ENCODE results near the gene GPATCH1.

The GPATCH1 gene

DNA sequence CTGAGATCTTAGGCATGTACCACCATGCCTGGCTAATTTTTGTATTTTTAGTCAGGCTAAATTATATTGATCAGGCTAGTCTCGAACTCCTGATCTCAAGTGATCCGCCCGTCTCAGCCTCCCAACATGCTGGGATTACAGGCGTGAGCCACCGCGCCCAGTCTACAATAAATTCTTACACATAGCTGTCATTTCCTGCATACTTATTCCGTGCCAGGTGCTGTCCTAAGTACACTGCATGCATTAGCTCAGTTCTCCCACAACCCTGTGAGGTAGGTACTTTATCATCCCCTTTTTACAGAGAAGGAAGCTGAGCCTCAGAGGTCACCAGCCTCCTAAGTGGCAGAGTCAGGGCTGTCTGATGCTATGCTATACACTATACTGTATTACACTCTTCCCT lies 9.1 kb upstream of the GPATCH1 start:
- H4K20me1 ChIP-seq (ENCODE audit: insufficient read depth, low read length): no peaks in the 10 kb centered on the region
- H3K4me3 ChIP-seq (ENCODE audit: low read length): no peak overlapping the region
- H3F3A ChIP-seq (ENCODE audit: insufficient read depth, low read length): no peaks in the 10 kb centered on the region
- H3K27me3 ChIP-seq (replicated peaks; ENCODE audit: insufficient read depth, low read length): no peaks in the 10 kb centered on the region
- H3K79me2 ChIP-seq (ENCODE audit: low read length): no peaks in the 10 kb centered on the region
- no peak overlapping the region for H3K4me2 ChIP-seq (ENCODE audit: low read depth, low read length)
- TF ChIP-seq CTCF (IDR thresholded peaks at IDR 0.05; ENCODE audit: low read length) (no peak), EZH2 (optimal IDR thresholded peaks at IDR 0.05; ENCODE audit: low read depth, low read length) (no peak), EZH2phosphoT487 (IDR thresholded peaks at IDR 0.05; ENCODE audit: low read length) (no peak)
- no peak overlapping the region for H2AFZ ChIP-seq (ENCODE audit: low read length)
- no peaks in the 10 kb centered on the region for H3K9me3 ChIP-seq (replicated peaks; ENCODE audit: insufficient read depth, low read length)
- DNase-seq: no peak
- no peaks in the 10 kb centered on the region for H3K4me1 ChIP-seq (ENCODE audit: low read length)
- no peaks in the 10 kb centered on the region for H3K36me3 ChIP-seq (replicated peaks; ENCODE audit: insufficient read depth, low read length)
- H3K9ac ChIP-seq (ENCODE audit: low read length): no peak overlapping the region
- no peaks in the 10 kb centered on the region for H3K9me2 ChIP-seq (replicated peaks; ENCODE audit: insufficient read depth, low read length)
- no peak overlapping the region for H3K27ac ChIP-seq (ENCODE audit: low read length)

DNA sequence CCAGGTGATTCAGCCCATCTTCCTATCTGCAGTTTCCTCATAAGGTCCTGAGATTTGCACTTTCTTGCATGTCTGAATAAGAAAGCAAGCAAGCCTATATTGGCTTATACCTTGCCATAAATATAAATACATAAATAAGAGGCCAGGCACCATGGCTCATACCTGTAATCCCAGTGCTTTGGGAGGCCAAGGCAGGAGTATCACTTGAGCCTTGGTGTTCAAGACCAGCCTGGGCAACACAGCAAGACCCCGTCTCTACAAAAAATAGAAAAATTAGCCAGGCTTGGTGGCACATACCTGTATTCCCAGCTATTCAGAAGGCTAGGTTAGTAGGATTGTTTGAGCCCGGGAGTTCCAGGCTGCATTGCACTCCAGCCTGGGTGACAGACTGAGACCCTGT lies 5.5 kb upstream of the GPATCH1 start:
- DNase-seq: no peak
- Histone ChIP-seq H3F3A (ENCODE audit: insufficient read depth, low read length) (peaks cover 9% of the 10 kb centered on the region; the same call in 1 of the 2 replicates), H3K4me2 (ENCODE audit: low read depth, low read length) (no peak overlapping the region), H3K4me1 (ENCODE audit: low read length) (0 out of 2 replicates have a peak, but pooled peaks cover 9% of the 10 kb centered on the region), H3K9me3 (replicated peaks; ENCODE audit: insufficient read depth, low read length) (no peaks in the 10 kb centered on the region), H3K4me3 (ENCODE audit: low read length) (no peak overlapping the region), H2AFZ (ENCODE audit: low read length) (no peak overlapping the region), H3K27ac (ENCODE audit: low read length) (no peak overlapping the region), H4K20me1 (ENCODE audit: insufficient read depth, low read length) (no peaks in the 10 kb centered on the region), H3K79me2 (ENCODE audit: low read length) (no peaks in the 10 kb centered on the region), H3K36me3 (replicated peaks; ENCODE audit: insufficient read depth, low read length) (no peaks in the 10 kb centered on the region), H3K27me3 (replicated peaks; ENCODE audit: insufficient read depth, low read length) (no peaks in the 10 kb centered on the region), H3K9me2 (replicated peaks; ENCODE audit: insufficient read depth, low read length) (no peaks in the 10 kb centered on the region), H3K9ac (ENCODE audit: low read length) (no peak overlapping the region)
- TF ChIP-seq CTCF (IDR thresholded peaks at IDR 0.05; ENCODE audit: low read length) (no peak), EZH2phosphoT487 (IDR thresholded peaks at IDR 0.05; ENCODE audit: low read length) (no peak), EZH2 (optimal IDR thresholded peaks at IDR 0.05; ENCODE audit: low read depth, low read length) (no peak)

DNA sequence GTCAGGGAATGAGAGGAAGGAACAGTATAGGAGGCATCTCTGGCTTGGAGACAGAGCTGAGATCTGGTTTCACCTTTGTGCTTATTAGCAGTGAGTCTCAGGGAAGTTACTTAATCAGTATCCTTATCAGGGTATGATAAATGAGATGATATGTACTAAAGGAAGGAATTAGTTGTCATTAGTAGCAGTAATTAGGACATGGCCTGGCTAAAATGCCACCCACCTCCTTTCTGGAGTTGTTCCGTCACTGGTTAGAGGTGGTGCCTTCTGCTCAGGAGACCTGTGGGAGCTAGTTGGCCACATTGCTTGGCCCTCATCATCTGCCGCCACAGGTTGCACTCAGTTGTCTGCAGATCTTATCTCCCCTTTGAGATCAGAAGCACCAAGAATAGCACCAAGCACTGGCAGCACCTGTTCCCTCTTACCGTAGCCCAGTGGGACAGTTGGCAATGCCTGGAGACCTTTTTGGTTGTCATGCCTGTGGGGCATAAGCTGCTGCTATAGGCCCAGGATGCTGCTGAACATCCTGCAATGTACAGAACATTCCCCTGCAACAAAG lies 4.7 kb downstream of the GPATCH1 start:
- Histone ChIP-seq H2AFZ (ENCODE audit: low read length) (no peak overlapping the region), H3K36me3 (replicated peaks; ENCODE audit: insufficient read depth, low read length) (no peaks in the 10 kb centered on the region), H3K4me1 (ENCODE audit: low read length) (peaks cover 11% of the 10 kb centered on the region), H3K79me2 (ENCODE audit: low read length) (peaks cover 17% of the 10 kb centered on the region), H4K20me1 (ENCODE audit: insufficient read depth, low read length) (no peaks in the 10 kb centered on the region), H3K27me3 (replicated peaks; ENCODE audit: insufficient read depth, low read length) (no peaks in the 10 kb centered on the region), H3K9me3 (replicated peaks; ENCODE audit: insufficient read depth, low read length) (no peaks in the 10 kb centered on the region), H3K4me2 (ENCODE audit: low read depth, low read length) (no peak overlapping the region), H3K4me3 (ENCODE audit: low read length) (no peak overlapping the region), H3K9ac (ENCODE audit: low read length) (no peak overlapping the region), H3K27ac (ENCODE audit: low read length) (no peak overlapping the region), H3K9me2 (replicated peaks; ENCODE audit: insufficient read depth, low read length) (no peaks in the 10 kb centered on the region), H3F3A (ENCODE audit: insufficient read depth, low read length) (no peaks in the 10 kb centered on the region)
- DNase-seq: no peak
- TF ChIP-seq CTCF (IDR thresholded peaks at IDR 0.05; ENCODE audit: low read length) (no peak), EZH2 (optimal IDR thresholded peaks at IDR 0.05; ENCODE audit: low read depth, low read length) (no peak), EZH2phosphoT487 (IDR thresholded peaks at IDR 0.05; ENCODE audit: low read length) (no peak)
